ENCODE data around the gene GRK1. TPM values are rescaled to one million over a fixed set of nuclear protein-coding genes. Genes with fewer than 3 reads are reported as not detected.

The GRK1 gene
- total and polyA plus RNA-seq, 2 experiments from 2014 or later = not detected

- DNase-seq (ENCODE audit: low spot score) = no peak
- Histone ChIP-seq H3K36me3 (ENCODE audit: insufficient read depth) (no peaks in the 10 kb centered on the region), H3K79me2 (replicated peaks; ENCODE audit: insufficient read depth) (no peaks in the 10 kb centered on the region), H2AFZ (no peak overlapping the region), H3K4me2 (no peak overlapping the region), H3F3A (replicated peaks; ENCODE audit: low read depth) (peaks cover 25% of the 10 kb centered on the region), H4K20me1 (replicated peaks; ENCODE audit: insufficient read depth) (no peaks in the 10 kb centered on the region), H3K27me3 (ENCODE audit: insufficient read depth) (no peaks in the 10 kb centered on the region), H3K9me2 (ENCODE audit: insufficient read depth) (peaks cover 4% of the 10 kb centered on the region; the same call in 1 of the 2 replicates), H3K4me1 (ENCODE audit: insufficient read depth) (no peaks in the 10 kb centered on the region), H3K27ac (ENCODE audit: low read depth) (no peak overlapping the region), H3K4me3 (no peak overlapping the region)
- TF ChIP-seq CREB1 (CRISPR knock-in tag; IDR thresholded peaks at IDR 0.05; ENCODE audit: low read depth) = no peak
- TF ChIP-seq JUNB (IDR thresholded peaks at IDR 0.05; ENCODE audit: unreplicated experiment) = no peak
- TF ChIP-seq ZNF462 (CRISPR knock-in tag; IDR thresholded peaks at IDR 0.05) = no peak
- no peak for TF ChIP-seq CTCF (conservative IDR thresholded peaks at IDR 0.05; ENCODE audit: low read depth in 2 of 2)
- Mint-ChIP-seq H3K27ac (peak overlapping the region; percentile 70), H3K4me1 (peaks cover 15% of the 10 kb centered on the region), H3K36me3 (ENCODE audit: low read depth) (peaks cover 11% of the 10 kb centered on the region; the same call in 2 of the 3 replicates), H3K9me3 (peaks cover 14% of the 10 kb centered on the region), H3K27me3 (ENCODE audit: insufficient read depth, low read depth, poor library complexity) (peaks cover 17% of the 10 kb centered on the region), H3K4me3 (no peak overlapping the region)
- ATAC-seq = peak; percentile 11; the same call in 1 of the 3 replicates
These were observed 79.7 kb downstream of the GRK1 start for GRCh38 chr13:113746671-113747070.

Data from GM23338 (cell line).